SK-N-SH (cell line): Measurements from ENCODE around the gene ADIPOR2. TPM values are rescaled to one million over a fixed set of nuclear protein-coding genes. Genes with fewer than 3 reads are reported as not detected.

Source experiments
- CTCF ChIA-PET: fragments of 300-600, 350-600 bp; formaldehyde crosslinking; extraction: SDS; loops from one replicate; lab custom pipeline; 2021; lab: Yijun Ruan, JAX
- POLR2A ChIA-PET: fragments of 350-600 bp; sonication (Branson Sonifier 250); formaldehyde crosslinking; extraction: SDS; loops from one replicate; lab custom pipeline; 2020; ENCODE audit warnings: antibody characterized with exemption, inconsistent platforms; lab: Yijun Ruan, JAX
- DNase-seq: peaks from one replicate; pipeline ENCODE4 v3.0.0; 2012
- H2AFZ ChIP-seq: fragments of 200-600 bp; sonication (generic); 2 replicates; pipeline ENCODE4 v1.8.1; 2016; ENCODE audit warnings: antibody characterized with exemption, mild to moderate bottlenecking, low read depth
- H3F3A ChIP-seq: fragments of 200-600 bp; sonication (generic); replicated peaks from 2 replicates; pipeline ENCODE3; 2016; ENCODE audit warnings: antibody characterized with exemption, mild to moderate bottlenecking; ENCODE audit not compliant: insufficient read depth
- H3K27ac ChIP-seq, 2 experiments: fragments of 200-500 bp in 1 of 2; fragments of 200-600 bp in 1 of 2; sonication (Bioruptor generic) in 1 of 2; sonication (generic), shearing (Covaris generic) in 1 of 2; 2 replicates each; pipeline versions ENCODE4 v1.5.1 to v1.6.1; 2014 to 2016; ENCODE audit warnings: low read depth in 2 of 2, inconsistent platforms in 1 of 2, low read length in 1 of 2, mild to moderate bottlenecking in 1 of 2, mixed read lengths in 1 of 2
- H3K27me3 ChIP-seq: fragments of 200-600 bp; sonication (generic), shearing (Covaris generic); 2 replicates; pipeline ENCODE4 v1.6.1; 2016; ENCODE audit warnings: mixed run types; ENCODE audit not compliant: insufficient read depth
- H3K36me3 ChIP-seq, 2 experiments: fragments of 200-500 bp in 1 of 2; fragments of 200-600 bp in 1 of 2; sonication (Bioruptor generic) in 1 of 2; sonication (generic) in 1 of 2; replicated peaks in 1 of 2; 2 replicates each; pipeline versions ENCODE3 to v1.5.1; 2014 to 2016; ENCODE audit warnings: low read length in 1 of 2, mild to moderate bottlenecking in 1 of 2; ENCODE audit not compliant: insufficient read depth in 2 of 2, control insufficient read depth in 1 of 2
- H3K4me1 ChIP-seq, 2 experiments: fragments of 200-500 bp in 1 of 2; fragments of 200-600 bp in 1 of 2; sonication (Bioruptor generic) in 1 of 2; sonication (generic), shearing (Covaris generic) in 1 of 2; 2 replicates each; pipeline versions ENCODE4 v1.5.1 to v1.6.1; 2014 to 2016; ENCODE audit warnings: low read depth in 1 of 2, low read length in 1 of 2, mixed run types in 1 of 2; ENCODE audit not compliant: insufficient read depth in 2 of 2, control insufficient read depth in 1 of 2
- H3K4me2 ChIP-seq: fragments of 200-600 bp; sonication (generic), shearing (Covaris generic); 2 replicates; pipeline ENCODE4 v1.6.1; 2017; ENCODE audit warnings: mixed run types
- H3K4me3 ChIP-seq, 2 experiments: fragments of 200-500 bp in 1 of 2; fragments of 200-600 bp in 1 of 2; sonication (Bioruptor generic) in 1 of 2; sonication (generic), shearing (Covaris generic) in 1 of 2; 2 replicates each; pipeline versions ENCODE4 v1.5.1 to v1.8.1; 2014 to 2016; ENCODE audit warnings: low read depth in 2 of 2, inconsistent platforms in 1 of 2, low read length in 1 of 2, mild to moderate bottlenecking in 1 of 2, mixed read lengths in 1 of 2, moderate library complexity in 1 of 2
- H3K79me2 ChIP-seq: fragments of 200-600 bp; sonication (generic); 2 replicates; pipeline ENCODE4 v1.8.1; 2017; ENCODE audit warnings: mild to moderate bottlenecking; ENCODE audit not compliant: insufficient read depth
- H3K9ac ChIP-seq: fragments of 200-600 bp; sonication (generic); 2 replicates; pipeline ENCODE4 v1.6.1; 2017; ENCODE audit warnings: mixed run types
- H3K9me2 ChIP-seq: fragments of 200-600 bp; sonication (generic); 2 replicates; pipeline ENCODE4 v1.6.1; 2017; ENCODE audit warnings: mixed run types
- H3K9me3 ChIP-seq: fragments of 200-600 bp; sonication (generic); 2 replicates; pipeline ENCODE4 v1.6.1; 2017; ENCODE audit warnings: mixed run types, mild to moderate bottlenecking, moderate library complexity
- H4K20me1 ChIP-seq: fragments of 200-600 bp; sonication (generic); 2 replicates; pipeline ENCODE4 v1.6.1; 2017; ENCODE audit warnings: mild to moderate bottlenecking, mixed run types; ENCODE audit not compliant: insufficient read depth
- EZH2phosphoT487 ChIP-seq: fragments of 200-600 bp; sonication (generic); IDR thresholded peaks from 2 replicates; pipeline ENCODE4 v1.6.1; 2017; ENCODE audit warnings: low read depth, mixed run types, mild to moderate bottlenecking, antibody characterized with exemption, moderate library complexity, borderline replicate concordance
- FOSL2 ChIP-seq: IDR thresholded peaks from 2 replicates; pipeline ENCODE4 v1.4.0; 2012; ENCODE audit warnings: low read depth, mild to moderate bottlenecking, moderate library complexity, borderline replicate concordance
- FOXJ3 ChIP-seq: sonication (generic); formaldehyde crosslinking; IDR thresholded peaks from 2 replicates; pipeline ENCODE4 v1.5.1; 2020; ENCODE audit warnings: mild to moderate bottlenecking, missing genetic modification reagents
- GATA2 ChIP-seq: sonication (generic); formaldehyde crosslinking; IDR thresholded peaks from 2 replicates; pipeline ENCODE4 v1.5.0; 2020; ENCODE audit warnings: mild to moderate bottlenecking, missing genetic modification reagents
- IRF3 ChIP-seq: fragments of 150-350 bp; IDR thresholded peaks from 2 replicates; pipeline ENCODE4 v1.6.1; 2016; ENCODE audit warnings: mild to moderate bottlenecking, low read depth, low read length
- MAX ChIP-seq: IDR thresholded peaks from 2 replicates; pipeline ENCODE4 v1.4.0; 2012; ENCODE audit warnings: low read depth
- MXI1 ChIP-seq: IDR thresholded peaks from 2 replicates; pipeline ENCODE4 v1.6.1; 2012; ENCODE audit warnings: mild to moderate bottlenecking, low read depth, low read length, improper control_type of control experiment
- NRF1 ChIP-seq: IDR thresholded peaks from 2 replicates; pipeline ENCODE4 v1.6.1; 2012; ENCODE audit warnings: low read depth, mild to moderate bottlenecking, low read length
- PBX3 ChIP-seq: IDR thresholded peaks from 2 replicates; pipeline ENCODE4; 2012
- RAD21 ChIP-seq: IDR thresholded peaks from 2 replicates; pipeline ENCODE4 v1.6.1; 2012; ENCODE audit warnings: mild to moderate bottlenecking, low read length
- RFX5 ChIP-seq: IDR thresholded peaks from 2 replicates; pipeline ENCODE4 v1.6.1; 2012; ENCODE audit warnings: mild to moderate bottlenecking, improper control_type of control experiment, low read length
- TEAD4 ChIP-seq: IDR thresholded peaks from 2 replicates; pipeline ENCODE4 v1.4.0; 2012; ENCODE audit warnings: mild to moderate bottlenecking, borderline replicate concordance; ENCODE audit not compliant: insufficient read depth
- YY1 ChIP-seq: IDR thresholded peaks from 2 replicates; pipeline ENCODE4 v1.4.0; 2012; ENCODE audit warnings: low read depth, mild to moderate bottlenecking
- ZBTB33 ChIP-seq: IDR thresholded peaks from 2 replicates; pipeline ENCODE4 v1.4.0; 2012; ENCODE audit warnings: low read depth, borderline replicate concordance
- WGBS: methylation state at CpG from one replicate; pipeline ENCODE4 v1.1.6; 2017; ENCODE audit warnings: low lambda C conversion rate; 5-methylcytosine and 5-hydroxymethylcytosine counted together
- polyA plus RNA-seq, 3 experiments: library from polyadenylated mRNA; depleted of rRNA; stranded (reverse); fragments of >200 nt; gene quantifications; 2 replicates each; pipeline ENCODE4 v1.2.3, GENCODE V29; 2012
- TF ChIP-seq, protein P1 (sequence below): fragments of 150-350 bp; IDR thresholded peaks from 2 replicates; pipeline ENCODE4 v1.6.1; 2017; ENCODE audit warnings: antibody characterized with exemption, low read length, low read depth, borderline replicate concordance

Gene ADIPOR2
- polyA plus RNA-seq, 1 of the 3 experiments (the other 2 are of a cell fraction): 17.1 TPM

GRCh38 chr12:1657688-1658087 is 33.2 kb upstream of the ADIPOR2 start:
- H3K9ac ChIP-seq: no peak overlapping the region
- H3K27ac ChIP-seq: no peak overlapping the region
- TF ChIP-seq YY1 (no peak), RAD21 (no peak), IRF3 (no peak)
- TF ChIP-seq, all 33 proteins: peak for 0
- Histone ChIP-seq H2AFZ (no peak overlapping the region), H3K9me2 (no peaks in the 10 kb centered on the region), H3K4me1 (peaks cover 0 to 2% of the 10 kb centered on the region in 2 experiments; a peak in 1 of 4 replicates), H3K27me3 (no peaks in the 10 kb centered on the region), H4K20me1 (no peaks in the 10 kb centered on the region), H3K9me3 (no peaks in the 10 kb centered on the region), H3K4me2 (no peak overlapping the region), H3F3A (peaks cover 18% of the 10 kb centered on the region), H3K4me3 (no peak overlapping the region), H3K36me3 (peaks cover 0 to 4% of the 10 kb centered on the region in 2 experiments), H3K79me2 (no peaks in the 10 kb centered on the region)
- POLR2A ChIA-PET: interaction anchor here (0.7 kb wide), 1 partner anchor 113 kb away, joined by 4 read pairs; no protein-coding TSS in a partner anchor
- DNase-seq: no peak
- CTCF ChIA-PET: interaction anchor here (13.5 to 20.8 kb wide), 2 partner anchors 134 to 281 kb away, joined by 140 to 605 read pairs; no protein-coding TSS in a partner anchor
- WGBS: 100% methylated on average over 1 of the region's 1 CpG

DNA sequence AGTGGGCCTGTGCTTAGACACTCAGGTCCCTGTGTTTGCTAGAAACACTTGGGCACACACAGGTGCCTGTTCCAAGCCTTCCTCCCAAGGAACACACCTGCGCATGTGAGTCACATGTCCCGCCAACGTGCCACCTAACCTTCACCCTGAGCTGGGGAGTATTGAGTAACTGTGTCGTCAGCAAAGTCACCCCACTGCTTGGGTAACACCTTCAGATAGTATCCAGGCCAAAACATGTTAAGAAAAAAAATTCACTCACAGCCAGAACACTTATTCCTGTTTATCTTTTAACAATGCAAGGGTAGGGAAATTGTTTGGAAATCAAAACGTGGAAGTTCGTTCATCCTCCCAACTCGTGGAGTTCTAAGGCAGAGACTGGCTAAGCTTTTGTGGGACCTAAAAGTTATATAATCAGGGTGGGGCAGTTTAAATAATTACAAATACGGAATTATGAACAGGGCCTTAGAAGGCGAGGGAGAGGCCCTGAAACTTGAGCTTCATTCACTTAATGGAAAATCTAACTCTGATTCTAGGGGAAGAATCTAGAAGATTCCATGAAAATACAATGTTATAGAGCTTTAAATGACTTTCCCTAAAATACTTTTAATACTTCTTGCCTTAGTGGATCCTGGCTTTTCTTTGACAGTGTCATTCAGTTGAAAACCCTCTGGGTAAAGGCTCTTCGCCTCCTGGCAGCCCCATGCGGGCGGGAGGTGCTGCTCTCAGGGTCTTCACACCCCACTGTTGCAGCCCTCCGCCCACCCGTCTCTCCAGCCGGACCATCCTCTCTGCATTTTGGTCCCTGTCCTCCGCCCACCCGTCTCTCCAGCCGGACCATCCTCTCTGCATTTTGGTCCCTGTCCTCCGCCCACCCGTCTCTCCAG is 30.3 kb upstream of the ADIPOR2 start:
- Histone ChIP-seq H3K4me3 (no peak overlapping the region), H3K9me2 (no peaks in the 10 kb centered on the region), H3K27me3 (no peaks in the 10 kb centered on the region), H2AFZ (no peak overlapping the region), H4K20me1 (no peaks in the 10 kb centered on the region), H3K79me2 (no peaks in the 10 kb centered on the region), H3K36me3 (no peaks in the 10 kb centered on the region), H3K9ac (no peak overlapping the region), H3K4me2 (no peak overlapping the region), H3K4me1 (peaks cover 0 to 2% of the 10 kb centered on the region in 2 experiments; a peak in 1 of 4 replicates), H3F3A (peaks cover 18% of the 10 kb centered on the region), H3K9me3 (no peaks in the 10 kb centered on the region), H3K27ac (0 out of 4 replicates have a peak overlapping the region, but pooled peaks of 1 of the 2 experiments have one; percentile 2)
- ChIA-PET CTCF (interaction anchor here (1.0 to 20.8 kb wide), 7 partner anchors 7 to 279 kb away, joined by 3 to 605 read pairs (median 6); partner anchors contain the start of gene ADIPOR2), POLR2A (interaction anchor here (1.4 kb wide), 1 partner anchor 30 kb away, joined by 4 read pairs; the partner anchor contains the start of gene ADIPOR2)
- no peak for DNase-seq
- WGBS: 78% methylated on average over 16 of the region's 20 CpGs
- TF ChIP-seq FOSL2: no peak
- no peak for TF ChIP-seq TEAD4
- TF ChIP-seq, protein P1, sequence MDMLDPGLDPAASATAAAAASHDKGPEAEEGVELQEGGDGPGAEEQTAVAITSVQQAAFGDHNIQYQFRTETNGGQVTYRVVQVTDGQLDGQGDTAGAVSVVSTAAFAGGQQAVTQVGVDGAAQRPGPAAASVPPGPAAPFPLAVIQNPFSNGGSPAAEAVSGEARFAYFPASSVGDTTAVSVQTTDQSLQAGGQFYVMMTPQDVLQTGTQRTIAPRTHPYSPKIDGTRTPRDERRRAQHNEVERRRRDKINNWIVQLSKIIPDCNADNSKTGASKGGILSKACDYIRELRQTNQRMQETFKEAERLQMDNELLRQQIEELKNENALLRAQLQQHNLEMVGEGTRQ: no peak
- TF ChIP-seq MAX: no peak
- TF ChIP-seq MXI1: no peak
- no peak for TF ChIP-seq GATA2 (CRISPR knock-in tag)
- no peak for TF ChIP-seq RFX5
- no peak for TF ChIP-seq PBX3
- TF ChIP-seq NRF1: no peak
- no peak for TF ChIP-seq EZH2phosphoT487
- no peak for TF ChIP-seq ZBTB33
- TF ChIP-seq FOXJ3 (CRISPR knock-in tag): no peak
- no peak for TF ChIP-seq IRF3
